ENCODE measurements around the gene LAPTM5. TPM values are rescaled to one million over a fixed set of nuclear protein-coding genes. Genes with fewer than 3 reads are reported as not detected.
A peak's percentile ranks its signal among the peaks of the same experiment; 100 is the strongest.

Gene LAPTM5
- polyA plus RNA-seq, 3 donors: 1,019 to 1,669 (median 1,153) TPM

- H3K36me3 Mint-ChIP-seq: peaks cover 71 to 86% of the 10 kb centered on the region in 2 donors
- intact Hi-C loops (cut with micrococcal nuclease): no loop called here
- Histone ChIP-seq H3K79me2 (ENCODE audit: insufficient read depth, low read length) (peaks cover 96% of the 10 kb centered on the region), H3K9me3 (replicated peaks in 1 of 2; ENCODE audit: control insufficient read depth in 1 of 2, insufficient read depth in 1 of 2, low read length in 2 of 2) (no peaks in the 10 kb centered on the region), H3K4me2 (replicated peaks; ENCODE audit: extremely low read depth, low read length, poor library complexity, severe bottlenecking) (peak overlapping the region; percentile 98), H3K27me3 (ENCODE audit: control insufficient read depth in 2 of 2, insufficient read depth in 2 of 2, low read length in 2 of 2) (no peaks in the 10 kb centered on the region), H3K9ac (ENCODE audit: insufficient read depth, low read length, poor library complexity, severe bottlenecking) (peak overlapping the region; percentile 100), H2AFZ (ENCODE audit: insufficient read depth, low read depth, low read length, poor library complexity, severe bottlenecking) (no peak overlapping the region), H3K4me1 (ENCODE audit: control insufficient read depth in 1 of 2, insufficient read depth in 2 of 2, low read length in 2 of 2) (peaks cover 84 to 87% of the 10 kb centered on the region in 2 donors), H3K27ac (ENCODE audit: low read depth in 1 of 2, low read length in 2 of 2) (peak overlapping the region; percentile 6 to 100), H3K4me3 (replicated peaks in 1 of 3; ENCODE audit: low read depth in 2 of 3, low read length in 3 of 3) (peak overlapping the region; percentile 86 to 96 (median 96)), H4K20me1 (ENCODE audit: insufficient read depth, low read length) (peaks cover 91% of the 10 kb centered on the region), H3K36me3 (replicated peaks in 1 of 2; ENCODE audit: control insufficient read depth in 1 of 2, insufficient read depth in 2 of 2, low read length in 2 of 2) (peaks cover 36 to 52% of the 10 kb centered on the region in 2 donors)
- H3K4me1 Mint-ChIP-seq: peaks cover 67% of the 10 kb centered on the region
- H3K9me3 Mint-ChIP-seq: peaks cover 0 to 7% (median 3%) of the 10 kb centered on the region in 7 donors
- WGBS (ENCODE audit: insufficient coverage): 13% methylated on average over 2 of the region's 3 CpGs
- H3K4me3 Mint-ChIP-seq: peak overlapping the region; percentile 92 to 97
- H3K27me3 Mint-ChIP-seq (ENCODE audit: low read depth in 3 of 3): peaks cover 0 to 5% (median 0%) of the 10 kb centered on the region in 3 donors
- TF ChIP-seq CTCF (IDR thresholded peaks at IDR 0.05): no peak
- DNase-seq: no peak
- peak overlapping the region; percentile 99 to 100 (median 100) for H3K27ac Mint-ChIP-seq
These were observed 4.5 kb downstream of the LAPTM5 start for GRCh38 chr1:30753118-30753517.

DNA sequence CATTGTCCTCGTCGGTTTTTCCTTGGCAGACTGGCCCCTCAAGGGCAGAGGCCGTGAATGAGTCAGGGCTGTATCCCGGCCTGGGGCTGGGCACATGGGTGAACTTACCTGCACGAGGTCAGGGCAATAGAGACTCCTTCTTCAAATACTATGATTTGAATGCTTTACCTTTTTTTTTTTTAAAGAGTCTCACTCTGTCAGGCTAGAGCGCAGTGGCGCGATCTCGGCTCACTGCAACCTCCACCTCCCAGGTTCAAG lies 5.0 kb downstream of the LAPTM5 start:
- no peak for DNase-seq
- Histone ChIP-seq H3K9ac (ENCODE audit: insufficient read depth, low read length, poor library complexity, severe bottlenecking) (peak overlapping the region; percentile 4), H3K79me2 (ENCODE audit: insufficient read depth, low read length) (peaks cover 96% of the 10 kb centered on the region), H3K27me3 (ENCODE audit: control insufficient read depth in 2 of 2, insufficient read depth in 2 of 2, low read length in 2 of 2) (no peaks in the 10 kb centered on the region), H2AFZ (ENCODE audit: insufficient read depth, low read depth, low read length, poor library complexity, severe bottlenecking) (no peak overlapping the region), H4K20me1 (ENCODE audit: insufficient read depth, low read length) (peaks cover 94% of the 10 kb centered on the region), H3K36me3 (replicated peaks in 1 of 2; ENCODE audit: control insufficient read depth in 1 of 2, insufficient read depth in 2 of 2, low read length in 2 of 2) (peaks cover 36 to 54% of the 10 kb centered on the region in 2 donors), H3K4me1 (ENCODE audit: control insufficient read depth in 1 of 2, insufficient read depth in 2 of 2, low read length in 2 of 2) (peaks cover 85 to 88% of the 10 kb centered on the region in 2 donors), H3K27ac (ENCODE audit: low read depth in 1 of 2, low read length in 2 of 2) (peak overlapping the region; percentile 64 to 100), H3K4me2 (replicated peaks; ENCODE audit: extremely low read depth, low read length, poor library complexity, severe bottlenecking) (peak overlapping the region; percentile 98), H3K9me3 (replicated peaks in 1 of 2; ENCODE audit: control insufficient read depth in 1 of 2, insufficient read depth in 1 of 2, low read length in 2 of 2) (no peaks in the 10 kb centered on the region), H3K4me3 (replicated peaks in 1 of 3; ENCODE audit: low read depth in 2 of 3, low read length in 3 of 3) (peak overlapping the region in 1 of 3 experiments; percentile 96)
- no peak for TF ChIP-seq CTCF (IDR thresholded peaks at IDR 0.05)
- Mint-ChIP-seq H3K36me3 (peaks cover 76 to 91% of the 10 kb centered on the region in 2 donors), H3K9me3 (peaks cover 0 to 7% (median 2%) of the 10 kb centered on the region in 7 donors), H3K27me3 (ENCODE audit: low read depth in 3 of 3) (peaks cover 0 to 5% (median 0%) of the 10 kb centered on the region in 3 donors), H3K4me1 (peaks cover 69% of the 10 kb centered on the region), H3K4me3 (peak overlapping the region; percentile 55 to 92), H3K27ac (peak overlapping the region; percentile 68 to 100 (median 100))
- 80% methylated on average over 5 of the region's 9 CpGs for WGBS (ENCODE audit: insufficient coverage)
- intact Hi-C loops (cut with micrococcal nuclease): no loop called here
